Measurements from ENCODE around the gene PITX3. TPM values are rescaled to one million over a fixed set of nuclear protein-coding genes. Genes with fewer than 3 reads are reported as not detected.

The PITX3 gene
- total and polyA plus RNA-seq, 7 donors, result 2.0 to 9.7 (median 7.6) TPM

DNA sequence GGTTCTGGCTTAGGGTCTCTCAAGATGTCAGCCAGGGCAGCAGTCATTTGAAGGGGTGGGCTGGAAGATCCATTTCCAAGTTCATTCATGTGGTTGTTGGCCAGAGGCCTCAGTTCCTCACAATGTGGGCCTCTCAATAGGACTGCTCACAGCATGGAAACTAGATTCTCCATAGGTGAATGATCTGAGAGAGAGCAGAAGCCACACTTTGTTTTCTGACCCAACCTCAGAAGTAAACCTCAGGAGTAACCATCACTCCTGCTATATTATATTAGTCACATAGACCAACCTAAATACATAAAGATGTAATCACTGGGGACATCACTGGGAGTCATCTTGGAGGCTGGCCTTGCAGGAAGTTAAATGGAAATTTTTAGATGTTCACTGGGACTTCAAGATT, 46.2 kb upstream of the PITX3 start:
- H3K27me3 ChIP-seq (ENCODE audit: insufficient read depth in 3 of 3, low read length in 2 of 3), result no peaks in the 10 kb centered on the region
- no peak for ATAC-seq
- no peaks in the 10 kb centered on the region for H3K36me3 ChIP-seq (ENCODE audit: insufficient read depth in 1 of 2, low read depth in 1 of 2)
- no peak overlapping the region for H3K27ac ChIP-seq
- no peak for DNase-seq
- no peak overlapping the region for H3K4me3 ChIP-seq
- no peaks in the 10 kb centered on the region for H3K9me3 ChIP-seq
- peaks cover 89% of the 10 kb centered on the region for H3K4me1 ChIP-seq
- TF ChIP-seq CTCF (IDR thresholded peaks at IDR 0.05), result no peak
- intact Hi-C loops (cut with DNase I), result loop anchor here in 1 of 2 donors (5.0 kb wide), 1 partner anchor 40 kb away; no protein-coding TSS in a partner anchor

- Histone ChIP-seq H3K27me3 (ENCODE audit: insufficient read depth in 3 of 3, low read length in 2 of 3) (no peaks in the 10 kb centered on the region), H3K4me3 (no peak overlapping the region), H3K9me3 (no peaks in the 10 kb centered on the region), H3K4me1 (peaks cover 90% of the 10 kb centered on the region), H3K36me3 (ENCODE audit: insufficient read depth in 1 of 2, low read depth in 1 of 2) (no peaks in the 10 kb centered on the region), H3K27ac (peak overlapping the region; percentile 42)
- ATAC-seq, result no peak
- TF ChIP-seq CTCF (IDR thresholded peaks at IDR 0.05), result no peak
- intact Hi-C loops (cut with DNase I), result loop anchor here in 1 of 2 donors (5.0 kb wide), 1 partner anchor 41 kb away; no protein-coding TSS in a partner anchor
- WGBS, 3 donors, result 36 to 49% (median 39%) methylated on average over 2 of the region's 2 CpGs
- DNase-seq, result no peak
Observed at GRCh38 chr10:102286216-102286615, 44.9 kb upstream of the PITX3 start.

- ATAC-seq (no peak), DNase-seq (no peak)
- no peaks in the 10 kb centered on the region for H3K27me3 ChIP-seq (ENCODE audit: insufficient read depth in 3 of 3, low read length in 2 of 3)
- peak overlapping the region; percentile 94 for H3K27ac ChIP-seq
- H3K36me3 ChIP-seq (ENCODE audit: insufficient read depth in 1 of 2, low read depth in 1 of 2), result no peaks in the 10 kb centered on the region
- peaks cover 84% of the 10 kb centered on the region for H3K4me1 ChIP-seq
- H3K9me3 ChIP-seq, result no peaks in the 10 kb centered on the region
- intact Hi-C loops (cut with DNase I), result loop anchor here in 1 of 2 donors (5.0 kb wide), 1 partner anchor 42 kb away; no protein-coding TSS in a partner anchor
- WGBS, 3 donors, result 67 to 75% (median 70%) methylated on average over 2 of the region's 2 CpGs
- no peak overlapping the region for H3K4me3 ChIP-seq
- TF ChIP-seq CTCF (IDR thresholded peaks at IDR 0.05), result no peak
Observed at GRCh38 chr10:102285133-102285532, 43.8 kb upstream of the PITX3 start.

DNA sequence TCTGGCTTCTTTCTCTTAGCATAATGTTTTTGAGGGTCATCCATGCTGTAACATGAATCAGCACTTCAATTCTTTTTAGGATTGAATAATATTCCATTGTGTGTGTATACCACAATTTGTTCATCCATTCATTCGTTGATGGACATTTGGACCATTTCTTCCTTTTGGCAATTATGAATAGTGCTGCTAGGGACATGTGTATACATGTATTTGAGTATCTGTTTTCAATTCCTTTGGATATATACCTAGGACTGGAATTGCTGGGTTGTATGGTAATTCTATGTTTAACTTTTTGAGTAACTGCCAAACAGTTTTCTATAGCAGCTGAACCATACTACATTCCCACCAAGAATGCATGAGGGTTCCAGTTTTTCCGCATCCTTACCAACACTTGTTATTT, 43.2 kb upstream of the PITX3 start:
- H3K4me3 ChIP-seq, result no peak overlapping the region
- no peaks in the 10 kb centered on the region for H3K9me3 ChIP-seq
- H3K4me1 ChIP-seq, result peaks cover 85% of the 10 kb centered on the region
- 72 to 85% (median 85%) methylated on average over 2 of the region's 2 CpGs for WGBS, 3 donors
- no peaks in the 10 kb centered on the region for H3K36me3 ChIP-seq (ENCODE audit: insufficient read depth in 1 of 2, low read depth in 1 of 2)
- TF ChIP-seq CTCF (IDR thresholded peaks at IDR 0.05), result no peak
- H3K27ac ChIP-seq, result peak overlapping the region; percentile 94
- intact Hi-C loops (cut with DNase I), result loop anchor here (5.0 kb wide), 2 partner anchors 37 to 38 kb away; partner anchors contain the start of gene GBF1 (in 1 of the 2)
- ATAC-seq (no peak), DNase-seq (no peak)
- no peaks in the 10 kb centered on the region for H3K27me3 ChIP-seq (ENCODE audit: insufficient read depth in 3 of 3, low read length in 2 of 3)

DNA sequence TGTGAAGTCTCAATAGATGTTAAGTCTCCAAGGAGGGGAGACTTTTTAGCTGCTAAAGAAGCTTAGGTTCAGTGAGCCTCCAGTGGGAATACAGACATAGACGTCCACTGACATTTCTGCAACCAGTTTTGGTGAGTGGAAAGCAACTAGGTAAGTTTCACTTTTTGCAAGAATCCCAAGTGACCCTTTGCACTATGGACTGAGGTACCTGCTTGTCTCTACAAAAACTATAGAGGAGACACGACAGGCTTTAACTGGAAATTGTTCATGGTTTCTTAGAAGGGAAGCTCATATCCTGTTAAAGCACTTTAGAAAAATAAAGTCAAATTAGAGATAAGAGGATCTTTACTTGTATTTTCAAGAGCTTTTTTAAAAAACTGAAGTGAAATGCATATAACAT, 42.6 kb upstream of the PITX3 start:
- Histone ChIP-seq H3K36me3 (ENCODE audit: insufficient read depth in 1 of 2, low read depth in 1 of 2) (no peaks in the 10 kb centered on the region), H3K9me3 (no peaks in the 10 kb centered on the region), H3K27ac (peak overlapping the region; percentile 94), H3K27me3 (ENCODE audit: insufficient read depth in 3 of 3, low read length in 2 of 3) (no peaks in the 10 kb centered on the region), H3K4me1 (peaks cover 86% of the 10 kb centered on the region), H3K4me3 (no peak overlapping the region)
- TF ChIP-seq CTCF (IDR thresholded peaks at IDR 0.05), result no peak
- 12 to 27% (median 20%) methylated on average over 2 of the region's 2 CpGs for WGBS, 3 donors
- DNase-seq (no peak), ATAC-seq (no peak)
- intact Hi-C loops (cut with DNase I), result loop anchor here (5.0 kb wide), 2 partner anchors 37 to 38 kb away; partner anchors contain the start of gene GBF1 (in 1 of the 2)
